Glutamatergic neuron (in vitro differentiated cells): Measurements from ENCODE around the gene IPO5. TPM values are rescaled to one million over a fixed set of nuclear protein-coding genes. Genes with fewer than 3 reads are reported as not detected.

Experiments
- DNase-seq: peaks from one replicate; pipeline ENCODE4 v3.0.0; 2022
- H3K27ac Mint-ChIP-seq: one replicate; pipeline ENCODE4 v1.8.0; 2020; ENCODE audit warnings: mild to moderate bottlenecking, mixed read lengths, inconsistent platforms; ENCODE audit not compliant: unreplicated experiment
- H3K27me3 Mint-ChIP-seq: one replicate; pipeline ENCODE4 v1.8.0; 2020; ENCODE audit warnings: mild to moderate bottlenecking, moderate library complexity, mixed read lengths, inconsistent platforms; ENCODE audit not compliant: unreplicated experiment
- H3K36me3 Mint-ChIP-seq: one replicate; pipeline ENCODE4 v1.8.0; 2020; ENCODE audit warnings: mild to moderate bottlenecking, mixed read lengths, inconsistent platforms; ENCODE audit not compliant: unreplicated experiment
- H3K4me1 Mint-ChIP-seq: one replicate; pipeline ENCODE4 v1.8.0; 2020; ENCODE audit warnings: mild to moderate bottlenecking, low read depth, mixed read lengths, inconsistent platforms; ENCODE audit not compliant: unreplicated experiment
- H3K4me3 Mint-ChIP-seq: one replicate; pipeline ENCODE4 v1.8.0; 2020; ENCODE audit warnings: mild to moderate bottlenecking, mixed read lengths, inconsistent platforms; ENCODE audit not compliant: unreplicated experiment
- H3K9me3 Mint-ChIP-seq: one replicate; pipeline ENCODE4 v1.8.0; 2020; ENCODE audit warnings: mild to moderate bottlenecking, moderate library complexity, mixed read lengths, inconsistent platforms; ENCODE audit not compliant: unreplicated experiment
- CTCF ChIP-seq: fragments of 200-600 bp; sonication (generic); IDR thresholded peaks from one replicate; pipeline ENCODE4 v1.5.0; 2021; ENCODE audit not compliant: partially characterized antibody, unreplicated experiment
- total RNA-seq: library from RNA; stranded (reverse); fragmentation: NEBNext Ultra II Directional; extraction: Animal tissue kit (Norgen Biotek cat#: 25700); gene quantifications from one replicate; pipeline ENCODE4 v1.2.1, GENCODE V29; 2021; ENCODE audit not compliant: unreplicated experiment

The IPO5 gene
- total RNA-seq, 1 donor from 2014 or later = 122 TPM

GRCh38 chr13:97932036-97932435 is 21.4 kb upstream of the IPO5 start:
- Mint-ChIP-seq H3K27ac (no peak overlapping the region), H3K4me3 (no peak overlapping the region), H3K4me1 (peaks cover 5% of the 10 kb centered on the region), H3K27me3 (no peaks in the 10 kb centered on the region), H3K9me3 (no peaks in the 10 kb centered on the region), H3K36me3 (no peaks in the 10 kb centered on the region)
- no peak for TF ChIP-seq CTCF
- no peak for DNase-seq

GRCh38 chr13:97932647-97933046 is 20.8 kb upstream of the IPO5 start:
- H3K9me3 Mint-ChIP-seq = no peaks in the 10 kb centered on the region
- no peaks in the 10 kb centered on the region for H3K27me3 Mint-ChIP-seq
- no peak overlapping the region for H3K4me3 Mint-ChIP-seq
- no peaks in the 10 kb centered on the region for H3K36me3 Mint-ChIP-seq
- no peak overlapping the region for H3K27ac Mint-ChIP-seq
- no peak for TF ChIP-seq CTCF
- H3K4me1 Mint-ChIP-seq = peaks cover 5% of the 10 kb centered on the region
- no peak for DNase-seq

- H3K27ac Mint-ChIP-seq = no peak overlapping the region
- no peak overlapping the region for H3K4me3 Mint-ChIP-seq
- no peak for TF ChIP-seq CTCF
- no peaks in the 10 kb centered on the region for H3K36me3 Mint-ChIP-seq
- no peaks in the 10 kb centered on the region for H3K9me3 Mint-ChIP-seq
- DNase-seq = no peak
- H3K27me3 Mint-ChIP-seq = no peaks in the 10 kb centered on the region
- H3K4me1 Mint-ChIP-seq = peaks cover 5% of the 10 kb centered on the region
Measured at GRCh38 chr13:97933776-97934175, 19.7 kb upstream of the IPO5 start.

DNA sequence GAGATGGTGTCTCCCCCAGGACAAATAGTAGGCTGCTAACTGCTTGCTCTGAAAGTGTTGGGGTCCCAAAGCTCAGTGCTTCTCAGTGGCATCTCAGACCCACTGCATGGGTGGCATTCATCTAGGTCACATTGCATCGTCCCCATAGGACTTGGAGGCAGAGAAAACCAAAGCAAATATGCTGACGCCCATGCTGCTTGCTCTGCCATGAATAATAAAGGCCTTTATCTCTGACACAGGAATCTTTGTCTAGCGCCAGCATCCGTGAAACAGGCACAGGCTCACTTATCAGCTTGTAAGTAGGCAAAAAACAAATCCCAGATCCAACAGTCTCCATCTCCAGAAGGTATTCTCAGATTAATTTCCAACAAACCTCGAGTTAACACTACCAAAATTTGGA is 18.9 kb upstream of the IPO5 start:
- Mint-ChIP-seq H3K27ac (no peak overlapping the region), H3K4me1 (no peaks in the 10 kb centered on the region), H3K4me3 (no peak overlapping the region), H3K9me3 (no peaks in the 10 kb centered on the region), H3K36me3 (no peaks in the 10 kb centered on the region), H3K27me3 (no peaks in the 10 kb centered on the region)
- no peak for DNase-seq
- TF ChIP-seq CTCF = no peak

- no peaks in the 10 kb centered on the region for H3K4me1 Mint-ChIP-seq
- no peak overlapping the region for H3K27ac Mint-ChIP-seq
Measured at GRCh38 chr13:97935071-97935470, 18.4 kb upstream of the IPO5 start.

More at GRCh38 chr13:97935071-97935470, 18.4 kb upstream of the IPO5 start:
- no peak for DNase-seq
- H3K9me3 Mint-ChIP-seq = no peaks in the 10 kb centered on the region
- no peaks in the 10 kb centered on the region for H3K36me3 Mint-ChIP-seq
- H3K4me3 Mint-ChIP-seq = no peak overlapping the region
- no peak for TF ChIP-seq CTCF
- H3K27me3 Mint-ChIP-seq = no peaks in the 10 kb centered on the region
